ENCODE results near the gene TBC1D22A. TPM values are rescaled to one million over a fixed set of nuclear protein-coding genes. Genes with fewer than 3 reads are reported as not detected.

Gene TBC1D22A
- total RNA-seq, 2 donors from 2014 or later = 29.5 to 34.8 TPM

- Mint-ChIP-seq H3K9me3 (no peaks in the 10 kb centered on the region), H3K27ac (no peak overlapping the region), H3K36me3 (ENCODE audit: insufficient read depth in 2 of 2) (no peaks in the 10 kb centered on the region), H3K27me3 (ENCODE audit: low read depth) (no peaks in the 10 kb centered on the region), H3K4me3 (no peak overlapping the region), H3K4me1 (ENCODE audit: low read depth) (no peaks in the 10 kb centered on the region)
- no peak for DNase-seq
- ATAC-seq (replicated peaks in 1 of 2) = no peak
Observed at GRCh38 chr22:47201186-47201995, 438.9 kb downstream of the TBC1D22A start.

GRCh38 chr22:47201996-47202818, 439.8 kb downstream of the TBC1D22A start:
- Mint-ChIP-seq H3K4me1 (ENCODE audit: low read depth) (no peaks in the 10 kb centered on the region), H3K36me3 (ENCODE audit: insufficient read depth in 2 of 2) (no peaks in the 10 kb centered on the region), H3K9me3 (no peaks in the 10 kb centered on the region), H3K27me3 (ENCODE audit: low read depth) (no peaks in the 10 kb centered on the region), H3K27ac (no peak overlapping the region), H3K4me3 (no peak overlapping the region)
- no peak for DNase-seq
- no peak for ATAC-seq (replicated peaks in 1 of 2)

- Mint-ChIP-seq H3K4me3 (no peak overlapping the region), H3K36me3 (ENCODE audit: insufficient read depth in 2 of 2) (no peaks in the 10 kb centered on the region), H3K4me1 (ENCODE audit: low read depth) (no peaks in the 10 kb centered on the region), H3K27me3 (ENCODE audit: low read depth) (no peaks in the 10 kb centered on the region), H3K9me3 (no peaks in the 10 kb centered on the region), H3K27ac (no peak overlapping the region)
- no peak for ATAC-seq (replicated peaks in 1 of 2)
- no peak for DNase-seq
Observed at GRCh38 chr22:47202819-47203553, 440.5 kb downstream of the TBC1D22A start.

- H3K4me3 Mint-ChIP-seq = no peak overlapping the region
- no peaks in the 10 kb centered on the region for H3K27me3 Mint-ChIP-seq (ENCODE audit: low read depth)
- ATAC-seq (replicated peaks in 1 of 2) = no peak
- no peaks in the 10 kb centered on the region for H3K4me1 Mint-ChIP-seq (ENCODE audit: low read depth)
- H3K36me3 Mint-ChIP-seq (ENCODE audit: insufficient read depth in 2 of 2) = no peaks in the 10 kb centered on the region
- H3K9me3 Mint-ChIP-seq = no peaks in the 10 kb centered on the region
- H3K27ac Mint-ChIP-seq = no peak overlapping the region
- no peak for DNase-seq
Observed at GRCh38 chr22:47203554-47203991, 441.1 kb downstream of the TBC1D22A start.

GRCh38 chr22:47204002-47204979, 441.8 kb downstream of the TBC1D22A start:
- H3K27ac Mint-ChIP-seq = no peak overlapping the region
- H3K4me1 Mint-ChIP-seq (ENCODE audit: low read depth) = no peaks in the 10 kb centered on the region
- H3K9me3 Mint-ChIP-seq = no peaks in the 10 kb centered on the region
- H3K4me3 Mint-ChIP-seq = no peak overlapping the region
- no peaks in the 10 kb centered on the region for H3K27me3 Mint-ChIP-seq (ENCODE audit: low read depth)
- ATAC-seq (replicated peaks in 1 of 2) = no peak
- DNase-seq = no peak
- H3K36me3 Mint-ChIP-seq (ENCODE audit: insufficient read depth in 2 of 2) = no peaks in the 10 kb centered on the region

- no peak for DNase-seq
- Mint-ChIP-seq H3K36me3 (ENCODE audit: insufficient read depth in 2 of 2) (no peaks in the 10 kb centered on the region), H3K27me3 (ENCODE audit: low read depth) (no peaks in the 10 kb centered on the region), H3K27ac (no peak overlapping the region), H3K4me3 (no peak overlapping the region), H3K9me3 (no peaks in the 10 kb centered on the region), H3K4me1 (ENCODE audit: low read depth) (no peaks in the 10 kb centered on the region)
- no peak for ATAC-seq (replicated peaks in 1 of 2)
Observed at GRCh38 chr22:47205081-47205491, 442.6 kb downstream of the TBC1D22A start.

- H3K9me3 Mint-ChIP-seq = no peaks in the 10 kb centered on the region
- no peak for DNase-seq
Observed at GRCh38 chr22:47205554-47205953, 443.1 kb downstream of the TBC1D22A start.

GRCh38 chr22:47206164-47206563, 443.7 kb downstream of the TBC1D22A start:
- no peak for ATAC-seq (replicated peaks in 1 of 2)
- Mint-ChIP-seq H3K36me3 (ENCODE audit: insufficient read depth in 2 of 2) (no peaks in the 10 kb centered on the region), H3K27me3 (ENCODE audit: low read depth) (no peaks in the 10 kb centered on the region), H3K9me3 (no peaks in the 10 kb centered on the region), H3K4me3 (no peak overlapping the region), H3K4me1 (ENCODE audit: low read depth) (no peaks in the 10 kb centered on the region), H3K27ac (no peak overlapping the region)
- no peak for DNase-seq

More at GRCh38 chr22:47205554-47205953, 443.1 kb downstream of the TBC1D22A start:
- Mint-ChIP-seq H3K27ac (no peak overlapping the region), H3K27me3 (ENCODE audit: low read depth) (no peaks in the 10 kb centered on the region), H3K4me1 (ENCODE audit: low read depth) (no peaks in the 10 kb centered on the region), H3K4me3 (no peak overlapping the region), H3K36me3 (ENCODE audit: insufficient read depth in 2 of 2) (no peaks in the 10 kb centered on the region)
- ATAC-seq (replicated peaks in 1 of 2) = no peak

GRCh38 chr22:47206666-47207218, 444.3 kb downstream of the TBC1D22A start:
- no peaks in the 10 kb centered on the region for H3K27me3 Mint-ChIP-seq (ENCODE audit: low read depth)
- no peaks in the 10 kb centered on the region for H3K4me1 Mint-ChIP-seq (ENCODE audit: low read depth)
- no peak overlapping the region for H3K4me3 Mint-ChIP-seq
- ATAC-seq (replicated peaks in 1 of 2) (no peak), DNase-seq (no peak)
- H3K27ac Mint-ChIP-seq = no peak overlapping the region
- H3K36me3 Mint-ChIP-seq (ENCODE audit: insufficient read depth in 2 of 2) = no peaks in the 10 kb centered on the region
- H3K9me3 Mint-ChIP-seq = no peaks in the 10 kb centered on the region

- no peak overlapping the region for H3K4me3 Mint-ChIP-seq
- H3K36me3 Mint-ChIP-seq (ENCODE audit: insufficient read depth in 2 of 2) = no peaks in the 10 kb centered on the region
- no peaks in the 10 kb centered on the region for H3K27me3 Mint-ChIP-seq (ENCODE audit: low read depth)
- ATAC-seq (replicated peaks in 1 of 2) (no peak), DNase-seq (no peak)
- H3K27ac Mint-ChIP-seq = no peak overlapping the region
- no peaks in the 10 kb centered on the region for H3K9me3 Mint-ChIP-seq
- H3K4me1 Mint-ChIP-seq (ENCODE audit: low read depth) = no peaks in the 10 kb centered on the region
Observed at GRCh38 chr22:47207387-47207786, 444.9 kb downstream of the TBC1D22A start.

GRCh38 chr22:47207846-47208554, 445.6 kb downstream of the TBC1D22A start:
- no peak for ATAC-seq (replicated peaks in 1 of 2)
- peaks cover 0 to under 1% of the 10 kb centered on the region in 2 donors for H3K36me3 Mint-ChIP-seq (ENCODE audit: insufficient read depth in 2 of 2)
- no peak for DNase-seq
- H3K27me3 Mint-ChIP-seq (ENCODE audit: low read depth) = no peaks in the 10 kb centered on the region
- H3K4me1 Mint-ChIP-seq (ENCODE audit: low read depth) = no peaks in the 10 kb centered on the region
- H3K27ac Mint-ChIP-seq = no peak overlapping the region
- H3K9me3 Mint-ChIP-seq = no peaks in the 10 kb centered on the region
- no peak overlapping the region for H3K4me3 Mint-ChIP-seq

All from activated T-cell treated with anti-CD3 and anti-CD28 coated beads, Interleukin-2, amount 50 U/mL, for 72 hours (primary cell).